GM23338 (cell line): ENCODE data around the gene GGT6. TPM values are rescaled to one million over a fixed set of nuclear protein-coding genes. Genes with fewer than 3 reads are reported as not detected.

ENCODE experiments used
- ATAC-seq: fragments of 200-7000 bp; cut with Tn5 transposase; 3 replicates; pipeline ENCODE4 v1.9.1; 2020
- DNase-seq: peaks from one replicate; pipeline ENCODE4 v3.0.0-alpha.2; 2015; ENCODE audit warnings: low spot score
- H2AFZ ChIP-seq: fragments of 200-600 bp; sonication (generic); 2 replicates; pipeline ENCODE4 v1.8.0; 2016; ENCODE audit warnings: antibody characterized with exemption, mild to moderate bottlenecking, moderate library complexity
- H3F3A ChIP-seq: fragments of 200-600 bp; sonication (generic); replicated peaks from 2 replicates; pipeline ENCODE4 v1.8.0; 2017; ENCODE audit warnings: antibody characterized with exemption, mixed run types, low read depth
- H3K27ac ChIP-seq: fragments of 200-600 bp; sonication (generic); 2 replicates; pipeline ENCODE4 v1.6.1; 2016; ENCODE audit warnings: low read depth
- H3K27me3 ChIP-seq: fragments of 200-600 bp; sonication (generic); 2 replicates; pipeline ENCODE4 v1.8.0; 2016; ENCODE audit warnings: mild to moderate bottlenecking, mixed run types, moderate library complexity; ENCODE audit not compliant: insufficient read depth
- H3K36me3 ChIP-seq: fragments of 200-600 bp; sonication (generic); 2 replicates; pipeline ENCODE4 v1.8.0; 2016; ENCODE audit warnings: mild to moderate bottlenecking; ENCODE audit not compliant: insufficient read depth
- H3K4me1 ChIP-seq: fragments of 200-600 bp; sonication (generic); 2 replicates; pipeline ENCODE4 v1.8.0; 2016; ENCODE audit warnings: mild to moderate bottlenecking, moderate library complexity; ENCODE audit not compliant: insufficient read depth
- H3K4me2 ChIP-seq: fragments of 200-600 bp; sonication (generic); 2 replicates; pipeline ENCODE4 v1.7.1; 2017; ENCODE audit warnings: mixed run types
- H3K4me3 ChIP-seq: fragments of 200-600 bp; sonication (generic); 2 replicates; pipeline ENCODE4 v1.6.1; 2016; ENCODE audit warnings: mixed run types
- H3K79me2 ChIP-seq: fragments of 200-600 bp; sonication (generic); replicated peaks from 2 replicates; pipeline ENCODE4 v1.8.0; 2017; ENCODE audit warnings: mild to moderate bottlenecking; ENCODE audit not compliant: insufficient read depth
- H3K9me2 ChIP-seq: fragments of 200-600 bp; sonication (generic); 2 replicates; pipeline ENCODE4 v1.8.0; 2017; ENCODE audit not compliant: insufficient read depth
- H4K20me1 ChIP-seq: fragments of 200-600 bp; sonication (generic); replicated peaks from 2 replicates; pipeline ENCODE4 v1.8.0; 2017; ENCODE audit warnings: mild to moderate bottlenecking; ENCODE audit not compliant: insufficient read depth
- H3K27ac Mint-ChIP-seq: 2 replicates; pipeline ENCODE4 v1.8.0; 2020; ENCODE audit warnings: inconsistent platforms, mild to moderate bottlenecking, moderate library complexity, mixed read lengths
- H3K27me3 Mint-ChIP-seq: 3 replicates; pipeline ENCODE4 v1.8.0; 2022; ENCODE audit warnings: low read depth, mild to moderate bottlenecking, moderate library complexity, mixed read lengths, inconsistent platforms; ENCODE audit not compliant: insufficient read depth, poor library complexity
- H3K36me3 Mint-ChIP-seq: 3 replicates; pipeline ENCODE4 v1.8.0; 2021; ENCODE audit warnings: low read depth, mild to moderate bottlenecking, inconsistent platforms, moderate library complexity, mixed read lengths
- H3K4me1 Mint-ChIP-seq: 3 replicates; pipeline ENCODE4 v1.8.0; 2020; ENCODE audit warnings: mild to moderate bottlenecking, inconsistent platforms, mixed read lengths
- H3K4me3 Mint-ChIP-seq: 3 replicates; pipeline ENCODE4 v1.8.0; 2021; ENCODE audit warnings: moderate library complexity, mild to moderate bottlenecking, inconsistent platforms, mixed read lengths
- H3K9me3 Mint-ChIP-seq: 3 replicates; pipeline ENCODE4 v1.8.0; 2020; ENCODE audit warnings: moderate library complexity, mild to moderate bottlenecking, inconsistent platforms, mixed read lengths
- CREB1 ChIP-seq: fragments of 250-450 bp; sonication (Bioruptor Pico); IDR thresholded peaks from 2 replicates; pipeline ENCODE4 v1.5.0; 2020; ENCODE audit warnings: low read depth, mild to moderate bottlenecking, moderate library complexity
- CTCF ChIP-seq, 2 experiments: fragments of 200-600 bp in 1 of 2; sonication (generic) in 1 of 2; conservative IDR thresholded peaks; 2 replicates each; pipeline versions ENCODE4 v1.5.1 to v1.6.1; 2016 to 2017; ENCODE audit warnings: antibody characterized with exemption in 2 of 2, low read depth in 2 of 2, mild to moderate bottlenecking in 2 of 2, moderate library complexity in 1 of 2
- EZH2 ChIP-seq: fragments of 200-600 bp; sonication (generic); IDR thresholded peaks from one replicate; pipeline ENCODE4 v1.8.0; 2017; ENCODE audit warnings: antibody characterized with exemption, mild to moderate bottlenecking, low read depth; ENCODE audit not compliant: unreplicated experiment
- JUNB ChIP-seq: IDR thresholded peaks from one replicate; pipeline ENCODE4 v1.6.1; 2016; ENCODE audit warnings: antibody characterized with exemption; ENCODE audit not compliant: unreplicated experiment
- NANOG ChIP-seq: IDR thresholded peaks from 2 replicates; pipeline ENCODE4 v1.6.1; 2016; ENCODE audit warnings: antibody characterized with exemption, borderline replicate concordance
- POLR2AphosphoS5 ChIP-seq: IDR thresholded peaks from 2 replicates; pipeline ENCODE4 v1.6.1; 2016; ENCODE audit warnings: antibody characterized with exemption, low read depth
- REST ChIP-seq: IDR thresholded peaks from one replicate; pipeline ENCODE4 v1.6.1; 2018; ENCODE audit warnings: antibody characterized with exemption; ENCODE audit not compliant: unreplicated experiment
- STAT1 ChIP-seq: IDR thresholded peaks from one replicate; pipeline ENCODE4 v1.6.1; 2016; ENCODE audit warnings: antibody characterized with exemption; ENCODE audit not compliant: unreplicated experiment
- ZNF114 ChIP-seq: fragments of 250-450 bp; sonication (Bioruptor Pico); IDR thresholded peaks from 2 replicates; pipeline ENCODE4 v1.5.0; 2020; ENCODE audit warnings: mild to moderate bottlenecking, moderate library complexity
- ZNF331 ChIP-seq: fragments of 250-450 bp; sonication (Bioruptor Pico); IDR thresholded peaks from 2 replicates; pipeline ENCODE4 v1.5.0; 2020; ENCODE audit warnings: low read depth, mild to moderate bottlenecking, moderate library complexity
- ZNF462 ChIP-seq: fragments of 250-450 bp; sonication (Bioruptor Pico); IDR thresholded peaks from 2 replicates; pipeline ENCODE4 v1.5.0; 2020; ENCODE audit warnings: mild to moderate bottlenecking, moderate library complexity
- polyA plus RNA-seq: library from polyadenylated mRNA; unstranded; fragments of >200 nt; fragmentation: Nextera tagmentation; extraction: Ambion mirVana; gene quantifications from 2 replicates; pipeline ENCODE4 v1.2.1, GENCODE V29; 2016
- total RNA-seq: library from RNA; depleted of rRNA; stranded (reverse); fragments of >200 nt; shearing (Covaris generic); gene quantifications from 2 replicates; pipeline ENCODE4 v1.2.3, GENCODE V29; 2014

GGT6 gene
- total and polyA plus RNA-seq, 2 experiments from 2014 or later, result 0.24 TPM; not detected in 1

GRCh38 chr17:4585638-4585994, 25.2 kb upstream of the GGT6 start (continued):
- TF ChIP-seq ZNF462 (CRISPR knock-in tag), result no peak
- no peak for TF ChIP-seq NANOG
- TF ChIP-seq STAT1, result no peak
- TF ChIP-seq CREB1, result no peak
- no peak for TF ChIP-seq ZNF114 (CRISPR knock-in tag)
- no peak for TF ChIP-seq JUNB
- no peak for TF ChIP-seq POLR2AphosphoS5
- TF ChIP-seq EZH2, result no peak
- TF ChIP-seq ZNF331 (CRISPR knock-in tag), result no peak

GRCh38 chr17:4584917-4585637, 24.7 kb upstream of the GGT6 start:
- DNase-seq, result peak; percentile 52
- H2AFZ ChIP-seq, result peak overlapping the region; percentile 98
- TF ChIP-seq EZH2, result peak; percentile 40
- no peak for TF ChIP-seq JUNB
- no peak for TF ChIP-seq CTCF (conservative IDR thresholded peaks at IDR 0.05; ENCODE audit: low read depth in 2 of 2)
- TF ChIP-seq POLR2AphosphoS5, result no peak
- TF ChIP-seq REST, result no peak
- peaks cover 39% of the 10 kb centered on the region for H3K27me3 ChIP-seq
- no peaks in the 10 kb centered on the region for H3K36me3 ChIP-seq
- Mint-ChIP-seq H3K27ac (no peak overlapping the region), H3K4me1 (peaks cover 29% of the 10 kb centered on the region), H3K36me3 (no peaks in the 10 kb centered on the region), H3K27me3 (peaks cover 46% of the 10 kb centered on the region), H3K4me3 (peak overlapping the region; percentile 73), H3K9me3 (no peaks in the 10 kb centered on the region; the same call in 2 of the 3 replicates)
- H3F3A ChIP-seq, result no peaks in the 10 kb centered on the region
- H3K27ac ChIP-seq, result no peak overlapping the region
- peak overlapping the region; percentile 94 for H3K4me2 ChIP-seq
- H3K4me1 ChIP-seq, result peaks cover 9% of the 10 kb centered on the region
- peak; percentile 11 for ATAC-seq
- no peaks in the 10 kb centered on the region for H3K79me2 ChIP-seq
- H3K9me2 ChIP-seq, result no peaks in the 10 kb centered on the region
- peak overlapping the region; percentile 74 for H3K4me3 ChIP-seq
- H4K20me1 ChIP-seq, result no peaks in the 10 kb centered on the region
